PC-9 (cell line): Measurements from ENCODE around the gene OAF.

Experiments used
- CTCF ChIP-seq: fragments of 200-600 bp; sonication (generic); conservative IDR thresholded peaks from 2 replicates; pipeline ENCODE4 v1.6.1; 2017; ENCODE audit warnings: mixed run types, antibody characterized with exemption, mild to moderate bottlenecking, moderate library complexity
- EZH2 ChIP-seq: fragments of 200-600 bp; sonication (generic); IDR thresholded peaks from 2 replicates; pipeline ENCODE4 v1.8.0; 2017; ENCODE audit warnings: antibody characterized with exemption, low read depth

- TF ChIP-seq CTCF (no peak), EZH2 (no peak)
These were observed 40.7 kb upstream of the OAF start for GRCh38 chr11:120169981-120170698.
